GM12878 (cell line): ENCODE measurements around the gene REXO1. TPM values are rescaled to one million over a fixed set of nuclear protein-coding genes. Genes with fewer than 3 reads are reported as not detected.

Experiments
- ATAC-seq: fragments of 200-7000 bp; cut with Tn5 transposase; 3 replicates; pipeline ENCODE4 v1.9.1; 2020; ENCODE audit warnings: mild to moderate bottlenecking, moderate library complexity
- BruUV-seq: library from RNA; stranded (reverse); fragments of 400-500 nt; replicated peaks from 2 replicates; lab custom pipeline; 2021; lab: Mats Ljungman, UMichigan
- CTCF ChIA-PET: fragments of 300-600 bp; sonication (Branson Sonifier 250); formaldehyde crosslinking; extraction: SDS; loops from one replicate; lab custom pipeline; 2021; ENCODE audit warnings: inconsistent platforms; lab: Yijun Ruan, JAX
- POLR2A ChIA-PET: fragments of 350-600 bp; formaldehyde crosslinking; extraction: SDS; loops from one replicate; lab custom pipeline; 2021; ENCODE audit warnings: inconsistent platforms; lab: Charles Lee
- RAD21 ChIA-PET: fragments of 300-600 bp; sonication (Branson Sonifier 250); formaldehyde crosslinking; loops from one replicate; lab custom pipeline; 2023; ENCODE audit warnings: antibody characterized with exemption; ENCODE audit not compliant: unreplicated experiment; lab: Charles Lee
- SMC1A ChIA-PET: fragments of 300-600 bp; sonication (Branson Sonifier 250); formaldehyde crosslinking; loops from one replicate; lab custom pipeline; 2023; ENCODE audit not compliant: unreplicated experiment, uncharacterized antibody; lab: Charles Lee
- DNase-seq: peaks from one replicate; pipeline ENCODE4 v3.0.0-alpha.2; 2011; ENCODE audit warnings: low read depth, low spot score
- FAIRE-seq: peaks from 3 replicates; lab custom pipeline; 2011; peaks lifted over from hg19 to GRCh38; lab: Jason Lieb, UNC
- H2AFZ ChIP-seq: 2 replicates; pipeline ENCODE4 v1.6.0; 2011; ENCODE audit warnings: low read depth, low read length, control low read depth; ENCODE audit not compliant: control insufficient read depth
- H3K27ac ChIP-seq: 2 replicates; pipeline ENCODE4 v1.5.1; 2011; ENCODE audit warnings: control low read depth; ENCODE audit not compliant: control insufficient read depth, insufficient read depth
- H3K27me3 ChIP-seq, 2 experiments: replicated peaks in 1 of 2; 2 replicates each; pipeline versions ENCODE4 v1.6.0 to v1.6.1; 2011; ENCODE audit warnings: low read length in 1 of 2; ENCODE audit not compliant: control insufficient read depth in 2 of 2, insufficient read depth in 2 of 2
- H3K36me3 ChIP-seq, 2 experiments: 2 replicates each; pipeline ENCODE4 v1.5.1; 2011; ENCODE audit warnings: low read length in 1 of 2; ENCODE audit not compliant: control insufficient read depth in 2 of 2, insufficient read depth in 2 of 2
- H3K4me1 ChIP-seq: 2 replicates; pipeline ENCODE4 v1.6.1; 2011; ENCODE audit warnings: mild to moderate bottlenecking, low read length, moderate library complexity, mixed read lengths; ENCODE audit not compliant: control insufficient read depth, insufficient read depth
- H3K4me2 ChIP-seq: 2 replicates; pipeline ENCODE4 v1.6.0; 2011; ENCODE audit warnings: control low read depth; ENCODE audit not compliant: control insufficient read depth, insufficient read depth
- H3K4me3 ChIP-seq: fragments of 200-600 bp; sonication (generic); 2 replicates; pipeline ENCODE4 v1.5.1; 2016
- H3K79me2 ChIP-seq: 2 replicates; pipeline ENCODE4 v1.6.0; 2011; ENCODE audit warnings: low read length; ENCODE audit not compliant: control insufficient read depth, insufficient read depth
- H3K9ac ChIP-seq: 2 replicates; pipeline ENCODE4 v1.8.0; 2011; ENCODE audit warnings: low read length, control low read depth, mixed read lengths; ENCODE audit not compliant: control insufficient read depth, insufficient read depth
- H3K9me3 ChIP-seq: replicated peaks from 3 replicates; pipeline ENCODE4 v1.5.1; 2011; ENCODE audit warnings: mild to moderate bottlenecking, low read length; ENCODE audit not compliant: control insufficient read depth, insufficient read depth
- H4K20me1 ChIP-seq: 2 replicates; pipeline ENCODE4 v1.6.0; 2011; ENCODE audit not compliant: control insufficient read depth, insufficient read depth
- CHD1 ChIP-seq: IDR thresholded peaks from 2 replicates; pipeline ENCODE4 v1.6.1; 2012; ENCODE audit warnings: low read depth, low read length, improper control_type of control experiment
- GATAD2B ChIP-seq: fragments of 450-650 bp; conservative IDR thresholded peaks from 2 replicates; pipeline ENCODE4 v1.6.1; 2017; ENCODE audit warnings: low read depth, mild to moderate bottlenecking, moderate library complexity
- HSF1 ChIP-seq: fragments of 150-350 bp; IDR thresholded peaks from 2 replicates; pipeline ENCODE4 v1.6.1; 2014; ENCODE audit warnings: mild to moderate bottlenecking, low read depth, low read length
- IKZF1 ChIP-seq: fragments of 450-650 bp; conservative IDR thresholded peaks from 2 replicates; pipeline ENCODE4 v1.6.1; 2017; ENCODE audit warnings: antibody characterized with exemption, mild to moderate bottlenecking
- MXI1 ChIP-seq: fragments of 150-350 bp; IDR thresholded peaks from 2 replicates; pipeline ENCODE4 v1.6.1; 2011; ENCODE audit warnings: low read depth, mild to moderate bottlenecking, inconsistent platforms, low read length, improper control_type of control experiment
- RELA ChIP-seq: fragments of 450-650 bp; IDR thresholded peaks from 2 replicates; pipeline ENCODE4 v1.8.0; 2014; ENCODE audit warnings: borderline replicate concordance; ENCODE audit not compliant: partially characterized antibody
- RFX5 ChIP-seq: IDR thresholded peaks from 2 replicates; pipeline ENCODE4 v1.6.1; 2011; ENCODE audit warnings: low read depth, low read length, improper control_type of control experiment
- SMAD1 ChIP-seq: fragments of 450-650 bp; IDR thresholded peaks from 2 replicates; pipeline ENCODE4 v1.6.1; 2018; ENCODE audit warnings: mild to moderate bottlenecking, low read depth; ENCODE audit not compliant: partially characterized antibody
- SREBF1 ChIP-seq: IDR thresholded peaks from 2 replicates; pipeline ENCODE4 v1.6.1; 2012; ENCODE audit warnings: mild to moderate bottlenecking, low read length
- STAT1 ChIP-seq: fragments of 450-650 bp; conservative IDR thresholded peaks from 2 replicates; pipeline ENCODE4 v1.6.1; 2014; ENCODE audit warnings: antibody characterized with exemption, mild to moderate bottlenecking
- TARDBP ChIP-seq: IDR thresholded peaks from 2 replicates; pipeline ENCODE4 v1.6.1; 2016; ENCODE audit warnings: borderline replicate concordance
- ZSCAN29 ChIP-seq: fragments of 450-650 bp; IDR thresholded peaks from 2 replicates; pipeline ENCODE4 v1.6.1; 2017; ENCODE audit warnings: mild to moderate bottlenecking, moderate library complexity
- ZZZ3 ChIP-seq: IDR thresholded peaks from 2 replicates; pipeline ENCODE4 v1.6.1; 2011; ENCODE audit warnings: low read depth; ENCODE audit not compliant: control insufficient read depth, insufficient read length
- WGBS: methylation state at CpG from one replicate; pipeline ENCODE4 v1.1.6; 2016; ENCODE audit warnings: low lambda C conversion rate; ENCODE audit not compliant: insufficient replicate concordance, insufficient coverage; ENCODE audit errors: missing lambda C conversion rate; 5-methylcytosine and 5-hydroxymethylcytosine counted together
- in situ Hi-C: fragments of 300-500 bp; cut with MboI; formaldehyde crosslinking; loops from 9 replicates; pipeline ENCODE4 v1.14.3; 2018; ENCODE audit warnings: mixed read lengths
- intact Hi-C: fragments of 100-400 bp; cut with micrococcal nuclease; formaldehyde crosslinking; loops from one replicate; pipeline ENCODE4 v1.14.2; 2022; ENCODE audit not compliant: unreplicated experiment
- polyA plus RNA-seq, 11 experiments: library from polyadenylated mRNA; depleted of rRNA in 4 of 11; unstranded in 6 of 11; stranded (reverse) in 5 of 11; fragments of >200 nt; fragmentation: Nextera tagmentation in 4 of 11; fragmentation: Illumina TruSeq in 1 of 11; extraction: Ambion mirVana in 4 of 11; extraction: Trizol in 1 of 11; gene quantifications; 1 replicate in 1 of 11; 2 replicates in 10 of 11; pipeline versions ENCODE4 v1.2.1 to v1.2.3, GENCODE V29; 2011 to 2016; ENCODE audit warnings: inconsistent platforms in 2 of 11, missing spikeins in 2 of 11, low read depth in 1 of 11
- total RNA-seq, 4 experiments: library from RNA; depleted of rRNA in 3 of 4; stranded (reverse); fragments of >200 nt in 3 of 4; fragmentation: Illumina TruSeq in 1 of 4; extraction: Trizol in 1 of 4; gene quantifications; 2 replicates each; pipeline versions ENCODE4 v1.2.1 to v1.2.3, GENCODE V29; 2013 to 2021
- TF ChIP-seq, protein P1 (sequence below): fragments of 450-650 bp; IDR thresholded peaks from 2 replicates; pipeline ENCODE4 v1.6.1; 2018; ENCODE audit warnings: borderline replicate concordance, mild to moderate bottlenecking; ENCODE audit not compliant: partially characterized antibody

REXO1 gene
- total and polyA plus RNA-seq, 10 of the 15 experiments (the other 5 are each of a cell fraction or from before 2014, with no cell fraction given) = 0.03 to 45.2 (median 8.4) TPM

GRCh38 chr19:1883784-1884183, 35.5 kb upstream of the REXO1 start:
- Histone ChIP-seq H4K20me1 (peaks cover 9% of the 10 kb centered on the region; the same call in 1 of the 2 replicates), H3K36me3 (peaks cover 0 to 6% of the 10 kb centered on the region in 2 experiments; a peak in 2 of 4 replicates), H3K4me3 (peak overlapping the region; percentile 99), H3K27me3 (no peaks in the 10 kb centered on the region), H3K4me2 (peak overlapping the region; percentile 86), H2AFZ (no peak overlapping the region), H3K4me1 (peaks cover 21% of the 10 kb centered on the region), H3K9ac (peak overlapping the region; percentile 96), H3K27ac (peak overlapping the region; percentile 27; the same call in 1 of the 2 replicates), H3K79me2 (peaks cover 34% of the 10 kb centered on the region), H3K9me3 (no peaks in the 10 kb centered on the region)
- WGBS = 26% methylated on average over 8 of the region's 8 CpGs
- FAIRE-seq (no peak), DNase-seq (no peak), ATAC-seq (peak; percentile 17)
- in situ Hi-C loops (no loop called here), intact Hi-C loops (no loop called here)
- ChIA-PET CTCF (interaction anchor here (2.4 kb wide), 1 partner anchor 19 kb away, joined by 5 read pairs; no protein-coding TSS in a partner anchor), POLR2A (interaction anchor here (0.8 to 2.7 kb wide), 2 partner anchors 9 to 20 kb away, joined by 3 to 9 read pairs; no protein-coding TSS in a partner anchor), SMC1A (interaction anchor here (2.0 kb wide), 1 partner anchor 21 kb away, joined by 6 read pairs; no protein-coding TSS in a partner anchor), RAD21 (interaction anchor here (0.5 to 1.5 kb wide), 2 partner anchors 11 to 19 kb away, joined by 4 to 7 read pairs; no protein-coding TSS in a partner anchor)
- TF ChIP-seq ZZZ3 (no peak), RFX5 (no peak), IKZF1 (no peak), CHD1 (no peak), STAT1 (no peak), TARDBP (no peak), SMAD1 (no peak), HSF1 (no peak), RELA (no peak), SREBF1 (no peak), ZSCAN29 (no peak), GATAD2B (no peak), MXI1 (no peak)
- TF ChIP-seq, protein P1, sequence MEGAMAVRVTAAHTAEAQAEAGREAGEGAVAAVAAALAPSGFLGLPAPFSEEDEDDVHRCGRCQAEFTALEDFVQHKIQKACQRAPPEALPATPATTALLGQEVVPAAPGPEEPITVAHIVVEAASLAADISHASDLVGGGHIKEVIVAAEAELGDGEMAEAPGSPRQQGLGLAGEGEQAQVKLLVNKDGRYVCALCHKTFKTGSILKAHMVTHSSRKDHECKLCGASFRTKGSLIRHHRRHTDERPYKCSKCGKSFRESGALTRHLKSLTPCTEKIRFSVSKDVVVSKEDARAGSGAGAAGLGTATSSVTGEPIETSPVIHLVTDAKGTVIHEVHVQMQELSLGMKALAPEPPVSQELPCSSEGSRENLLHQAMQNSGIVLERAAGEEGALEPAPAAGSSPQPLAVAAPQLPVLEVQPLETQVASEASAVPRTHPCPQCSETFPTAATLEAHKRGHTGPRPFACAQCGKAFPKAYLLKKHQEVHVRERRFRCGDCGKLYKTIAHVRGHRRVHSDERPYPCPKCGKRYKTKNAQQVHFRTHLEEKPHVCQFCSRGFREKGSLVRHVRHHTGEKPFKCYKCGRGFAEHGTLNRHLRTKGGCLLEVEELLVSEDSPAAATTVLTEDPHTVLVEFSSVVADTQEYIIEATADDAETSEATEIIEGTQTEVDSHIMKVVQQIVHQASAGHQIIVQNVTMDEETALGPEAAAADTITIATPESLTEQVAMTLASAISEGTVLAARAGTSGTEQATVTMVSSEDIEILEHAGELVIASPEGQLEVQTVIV = no peak
- no TSS peak for BruUV-seq
